K562 treated with DMSO at 1 percent for 48 hours (cell line): ENCODE measurements around the gene CREB1. TPM values are rescaled to one million over a fixed set of nuclear protein-coding genes. Genes with fewer than 3 reads are reported as not detected.

ENCODE experiments used
- total RNA-seq: library from RNA; unstranded; fragments of 300-600 nt; gene quantifications from 2 replicates; pipeline ENCODE4 v1.2.3, GENCODE V29; 2022; ENCODE audit warnings: low replicate concordance; ENCODE audit errors: extremely low read depth

The CREB1 gene
- total RNA-seq = not detected in 2 replicates

GRCh38 chr2:207529330-207530159, at the start of gene CREB1:
TSS of gene CREB1 (plus strand) at chr2:207529962. CDS start at chr2:207555636, 25,674 bp downstream.

GRCh38 chr2:207625014-207625907, 95.5 kb downstream of the CREB1 start, which contains the start of gene METTL21A:
TSS of gene METTL21A (minus strand) at chr2:207625394. CDS start at chr2:207624375, 1,019 bp downstream.

Other genes starting within 250 kb of the CREB1 start
- gene METTL21A, start 95.4 kb downstream of the CREB1 start, total RNA-seq = not detected in 2 replicates
- not detected in 2 replicates for gene CCNYL1, start 181.7 kb downstream of the CREB1 start, total RNA-seq
- not detected in 2 replicates for gene FZD5, start 239.9 kb downstream of the CREB1 start, total RNA-seq